GM21619 (cell line): Measurements from ENCODE around the gene MYOM1.
"Not testable (repeated sequence)": the region's sequence is repeated elsewhere in the genome, so short reads cannot be mapped to it uniquely, and the experiment has no call there.

ENCODE experiments used
- ATAC-seq: cut with Tn5 transposase; IDR thresholded peaks from one replicate; pipeline ENCODE4 v1.9.1; 2021; ENCODE audit not compliant: unreplicated experiment

MYOM1 gene

GRCh38 chr18:3093624-3094337 lies 126.0 kb downstream of the MYOM1 start:
- no peak for ATAC-seq

DNA sequence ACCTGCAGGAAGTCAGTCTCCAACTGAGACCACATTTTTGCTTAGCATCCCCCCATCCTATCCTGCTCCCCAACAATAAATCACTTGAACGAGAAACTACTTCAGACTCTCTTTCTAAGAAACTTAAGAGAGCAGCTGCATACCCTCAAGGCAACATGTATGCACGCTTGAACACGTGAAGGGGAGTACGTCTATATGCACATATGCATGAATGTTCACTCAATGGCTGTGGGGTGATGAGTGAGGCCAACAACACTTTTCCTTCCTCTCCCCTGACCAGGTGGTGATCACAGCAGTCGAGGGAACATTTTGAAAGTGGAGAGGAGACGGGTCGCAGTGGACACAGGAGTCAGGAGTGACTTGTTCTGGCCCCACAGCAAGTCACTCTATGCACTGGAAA lies 127.0 kb downstream of the MYOM1 start:
- no peak for ATAC-seq

DNA sequence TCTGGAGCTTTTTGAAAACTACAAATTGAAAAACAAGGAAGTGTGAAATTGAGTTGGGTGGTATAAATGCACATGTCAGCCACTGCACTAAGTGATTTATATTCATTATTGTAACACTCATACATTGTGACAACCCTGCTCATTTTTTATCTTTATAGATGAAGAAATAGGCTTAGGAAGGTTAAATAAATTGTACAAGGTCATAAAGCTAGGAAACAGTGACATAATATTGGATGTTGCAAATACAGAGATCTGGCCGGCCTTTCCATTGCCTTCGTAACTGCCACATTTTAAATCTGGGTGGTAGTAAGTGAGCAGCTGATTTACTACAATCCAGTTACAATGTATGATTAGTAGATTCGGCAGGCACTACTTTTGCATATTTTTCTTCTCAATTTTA lies 130.2 kb downstream of the MYOM1 start:
- ATAC-seq = no peak

GRCh38 chr18:3088449-3088848 lies 131.3 kb downstream of the MYOM1 start:
- ATAC-seq = no peak

DNA sequence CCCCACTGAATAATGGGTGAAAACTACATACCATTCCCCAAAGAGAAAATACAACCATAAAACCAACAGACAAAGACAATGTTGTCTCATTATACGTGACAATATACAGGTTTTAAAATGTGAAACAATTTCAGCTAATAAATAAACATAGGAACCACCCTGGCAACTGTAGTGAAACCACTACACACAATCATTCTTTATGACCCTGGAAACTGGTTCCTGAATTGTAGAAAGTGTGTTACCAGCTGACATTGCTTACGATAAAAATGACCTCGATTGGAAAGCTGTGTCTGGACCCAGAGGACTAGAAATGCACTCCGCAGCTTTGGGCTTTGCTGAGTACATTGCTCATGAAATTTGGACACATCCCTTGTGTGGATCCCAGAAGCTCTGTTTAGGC lies 132.9 kb downstream of the MYOM1 start:
- ATAC-seq = no peak

- no peak for ATAC-seq
These were observed 134.2 kb downstream of the MYOM1 start for GRCh38 chr18:3085612-3086011.

GRCh38 chr18:3084206-3084605 lies 135.6 kb downstream of the MYOM1 start:
- ATAC-seq = no peak

DNA sequence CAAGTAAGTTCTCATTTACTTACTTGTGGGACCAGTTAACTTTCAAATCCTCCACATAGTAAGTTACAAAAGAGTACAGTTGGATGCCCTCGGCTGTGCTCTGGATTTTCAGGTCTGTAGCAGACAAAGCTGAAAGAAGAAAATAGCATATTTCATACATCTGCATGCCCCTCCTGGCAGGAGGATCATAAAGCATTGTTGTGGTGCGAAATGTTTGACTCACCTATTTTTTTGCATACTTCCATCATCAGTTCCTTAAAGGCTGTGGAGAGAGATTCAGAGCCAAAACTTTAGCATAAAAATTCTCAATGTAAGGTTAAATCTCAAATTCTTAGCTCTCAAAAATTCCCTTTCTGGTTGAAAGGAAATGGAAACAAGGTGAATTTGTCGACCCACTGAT lies 136.0 kb downstream of the MYOM1 start:
- no peak for ATAC-seq

- no peak for ATAC-seq
These were observed 138.2 kb downstream of the MYOM1 start for GRCh38 chr18:3081584-3081991.

GRCh38 chr18:3079653-3080052 lies 140.1 kb downstream of the MYOM1 start:
- no peak for ATAC-seq

- no peak for ATAC-seq
These were observed 144.3 kb downstream of the MYOM1 start for GRCh38 chr18:3075491-3075890.

GRCh38 chr18:3074087-3074486 lies 145.7 kb downstream of the MYOM1 start:
- ATAC-seq = no peak

DNA sequence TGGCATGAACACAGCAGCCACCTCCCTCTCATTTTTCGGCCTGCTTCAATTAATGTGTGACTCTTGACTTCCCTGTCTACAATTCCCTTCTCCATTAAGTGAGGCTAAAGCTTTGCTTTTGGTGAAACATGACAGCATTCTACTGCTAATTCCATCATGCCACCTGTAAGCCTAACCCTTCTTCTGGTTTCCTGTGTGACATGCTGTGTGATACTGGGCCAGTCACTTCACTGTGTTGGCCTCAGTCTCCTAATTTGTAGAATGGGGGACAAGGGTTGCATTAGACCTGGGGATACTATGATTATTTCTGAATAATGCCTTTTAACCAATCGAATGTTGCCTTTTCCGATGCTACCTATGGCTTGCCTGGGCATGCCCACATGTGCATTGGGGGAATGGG lies 146.4 kb downstream of the MYOM1 start:
- ATAC-seq = not testable (repeated sequence)

DNA sequence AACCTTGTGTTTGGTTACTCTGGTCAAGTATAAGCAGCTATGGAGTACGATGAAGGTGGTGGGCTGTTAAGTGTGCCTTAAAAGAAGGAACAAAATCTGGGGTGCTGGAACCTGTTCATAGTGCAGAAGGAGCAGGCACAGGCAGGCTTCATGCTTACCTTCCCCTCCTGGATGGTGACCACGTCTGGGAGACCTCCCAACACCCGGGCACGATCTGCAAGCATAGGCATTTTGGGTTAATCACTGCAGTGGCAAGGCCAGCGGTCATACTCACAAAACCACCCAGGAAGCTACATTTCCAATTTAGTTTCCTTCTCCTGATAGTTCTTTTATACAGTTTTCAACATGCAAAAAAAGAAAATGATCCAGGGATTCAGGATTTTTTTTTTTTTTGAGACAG lies 148.1 kb downstream of the MYOM1 start:
- no peak for ATAC-seq

GRCh38 chr18:3069671-3070433 lies 149.9 kb downstream of the MYOM1 start:
- no peak for ATAC-seq

- no peak for ATAC-seq
These were observed 152.0 kb downstream of the MYOM1 start for GRCh38 chr18:3067722-3068121.

- ATAC-seq = no peak
These were observed 152.6 kb downstream of the MYOM1 start for GRCh38 chr18:3067165-3067661.

- ATAC-seq = no peak
These were observed 153.2 kb downstream of the MYOM1 start for GRCh38 chr18:3066341-3067110.

- ATAC-seq = not testable (repeated sequence)
These were observed 156.0 kb downstream of the MYOM1 start for GRCh38 chr18:3063766-3064165.

DNA sequence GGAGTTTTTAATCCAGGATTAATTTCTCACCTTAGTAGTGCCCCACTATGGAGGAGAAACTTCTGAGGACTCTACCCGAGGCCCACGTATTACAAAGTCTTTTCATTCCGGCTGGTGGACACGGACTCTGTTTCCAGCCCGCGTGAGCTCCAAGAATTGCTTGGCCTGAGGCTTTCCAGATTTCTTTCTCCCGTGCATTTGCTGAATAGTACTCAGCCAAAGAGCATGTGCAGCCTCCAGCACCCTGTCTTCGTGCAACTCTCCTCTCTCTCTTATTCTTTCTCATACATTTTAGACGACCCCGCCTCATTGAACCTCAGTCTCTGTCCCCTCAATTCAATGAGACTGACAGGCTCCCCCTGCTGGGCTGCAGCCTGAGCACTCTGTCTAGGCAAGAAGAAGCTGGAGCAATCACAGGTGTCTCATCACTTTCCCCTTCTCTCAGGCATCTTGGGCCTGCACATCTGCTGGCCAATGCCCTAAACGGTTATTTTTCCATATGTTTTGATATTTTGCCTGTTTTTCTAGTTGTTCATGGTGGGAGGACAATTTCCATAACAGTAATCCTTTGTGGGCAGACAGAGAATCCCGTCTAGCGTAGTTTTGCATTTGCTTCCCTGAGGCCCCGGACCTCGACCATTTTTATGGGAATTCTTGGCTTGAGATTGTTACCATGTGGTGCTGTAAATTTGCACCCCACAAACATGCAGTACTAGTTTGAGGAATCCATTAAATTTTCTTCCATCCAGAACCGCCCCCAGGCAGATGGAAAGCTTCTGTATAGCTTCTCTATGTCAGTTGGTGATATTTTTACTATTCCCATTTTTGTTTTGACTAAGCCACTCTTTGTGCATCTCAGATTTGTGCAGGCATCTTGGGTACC lies 156.7 kb downstream of the MYOM1 start:
- ATAC-seq = peak; percentile 51
